K562 (cell line): ENCODE data around the gene AKAP13. TPM values are rescaled to one million over a fixed set of nuclear protein-coding genes. Genes with fewer than 3 reads are reported as not detected.

Experiments
- ATAC-seq: fragments of 200-7000 bp; cut with Tn5 transposase; 3 replicates; pipeline ENCODE4 v1.9.1; 2020; ENCODE audit warnings: moderate library complexity
- BruUV-seq: library from RNA; stranded (reverse); fragments of 400-500 nt; replicated peaks from 2 replicates; lab custom pipeline; 2021; lab: Mats Ljungman, UMichigan
- CTCF ChIA-PET: fragments of 300-600 bp; formaldehyde crosslinking; extraction: SDS; loops from one replicate; lab custom pipeline; 2021; ENCODE audit warnings: low intra/inter-chr PET ratio; lab: Yijun Ruan, JAX
- POLR2A ChIA-PET: fragments of 300-600, 350-650 bp; sonication (Branson Sonifier 250); formaldehyde crosslinking; extraction: SDS; loops from one replicate; lab custom pipeline; 2021; ENCODE audit warnings: antibody characterized with exemption, inconsistent platforms; lab: Yijun Ruan, JAX
- DNase-seq, 4 experiments: peaks; one replicate each; pipeline versions ENCODE4 v3.0.0 to v3.0.0-alpha.2; 2011 to 2018; ENCODE audit warnings: low spot score in 3 of 4, mixed read lengths in 3 of 4; ENCODE audit errors: extremely low read depth in 1 of 4
- FAIRE-seq: peaks from 2 replicates; lab custom pipeline; 2011; peaks lifted over from hg19 to GRCh38; lab: Jason Lieb, UNC
- H2AFZ ChIP-seq: 2 replicates; pipeline ENCODE4 v1.6.0; 2011; ENCODE audit warnings: low read depth, low read length, control low read depth, inconsistent platforms
- H3K27ac ChIP-seq: fragments of 200-600 bp; 3 replicates; pipeline ENCODE4 v1.8.0; 2011; ENCODE audit warnings: low read depth, mild to moderate bottlenecking, control low read depth, inconsistent platforms, low read length, moderate library complexity, mixed read lengths; ENCODE audit errors: extremely low read depth
- H3K27me3 ChIP-seq, 2 experiments: fragments of 300-600 bp in 1 of 2; 2 replicates in 1 of 2; 3 replicates in 1 of 2; pipeline versions ENCODE4 v1.6.0 to v1.8.0; 2011; ENCODE audit warnings: inconsistent platforms in 2 of 2, low read length in 2 of 2, mild to moderate bottlenecking in 1 of 2, mixed read lengths in 1 of 2, moderate library complexity in 1 of 2; ENCODE audit not compliant: control insufficient read depth in 2 of 2, insufficient read depth in 2 of 2
- H3K36me3 ChIP-seq: fragments of 300-600 bp; 3 replicates; pipeline ENCODE4 v1.8.0; 2011; ENCODE audit warnings: mild to moderate bottlenecking, low read length, inconsistent platforms; ENCODE audit not compliant: control insufficient read depth, insufficient read depth
- H3K4me1 ChIP-seq, 2 experiments: fragments of 200-600 bp in 1 of 2; replicated peaks in 1 of 2; 2 replicates in 1 of 2; 3 replicates in 1 of 2; pipeline versions ENCODE4 v1.5.1 to v1.8.0; 2011; ENCODE audit warnings: inconsistent platforms in 2 of 2, low read length in 2 of 2, mild to moderate bottlenecking in 1 of 2, mixed read lengths in 1 of 2, moderate library complexity in 1 of 2; ENCODE audit not compliant: control insufficient read depth in 2 of 2, insufficient read depth in 2 of 2
- H3K4me2 ChIP-seq: 2 replicates; pipeline ENCODE4 v1.6.1; 2011; ENCODE audit warnings: low read length, control low read depth, inconsistent platforms, mixed read lengths; ENCODE audit not compliant: insufficient read depth
- H3K4me3 ChIP-seq: fragments of 200-600 bp; sonication (generic), shearing (Covaris generic); 2 replicates; pipeline ENCODE4 v1.5.1; 2016; ENCODE audit warnings: control low read depth, inconsistent platforms
- H3K79me2 ChIP-seq: fragments of 200-600 bp; 3 replicates; pipeline ENCODE4 v1.8.0; 2011; ENCODE audit warnings: low read length, inconsistent platforms; ENCODE audit not compliant: control insufficient read depth, insufficient read depth
- H3K9ac ChIP-seq, 2 experiments: 2 replicates each; pipeline versions ENCODE4 v1.6.0 to v1.6.1; 2011; ENCODE audit warnings: low read depth in 2 of 2, low read length in 2 of 2, control low read depth in 1 of 2, inconsistent platforms in 1 of 2, mild to moderate bottlenecking in 1 of 2, mixed read lengths in 1 of 2; ENCODE audit not compliant: insufficient read depth in 1 of 2
- H3K9me1 ChIP-seq: one replicate; pipeline ENCODE4 v1.6.0; 2011; ENCODE audit warnings: inconsistent platforms, mild to moderate bottlenecking, low read length, moderate library complexity; ENCODE audit not compliant: control insufficient read depth, insufficient read depth
- H3K9me3 ChIP-seq: replicated peaks from 2 replicates; pipeline ENCODE4 v1.5.1; 2011; ENCODE audit warnings: low read depth, low read length, inconsistent platforms; ENCODE audit not compliant: control insufficient read depth, insufficient read depth
- H4K20me1 ChIP-seq: replicated peaks from 2 replicates; pipeline ENCODE4 v1.6.1; 2011; ENCODE audit warnings: low read length, inconsistent platforms, mixed read lengths; ENCODE audit not compliant: control insufficient read depth, insufficient read depth
- ARID1B ChIP-seq: fragments of 450-650 bp; IDR thresholded peaks from 2 replicates; pipeline ENCODE4 v1.6.1; 2016; ENCODE audit warnings: antibody characterized with exemption, mild to moderate bottlenecking, inconsistent platforms
- COPS2 ChIP-seq: fragments of 450-650 bp; conservative IDR thresholded peaks from 2 replicates; pipeline ENCODE4 v1.6.1; 2016; ENCODE audit warnings: mild to moderate bottlenecking, moderate library complexity
- FUS ChIP-seq: fragments of 200-400 bp; formaldehyde crosslinking; optimal IDR thresholded peaks from 2 replicates; pipeline ENCODE3; 2017; ENCODE audit warnings: low read depth, low read length
- HDAC3 ChIP-seq: fragments of 450-650 bp; IDR thresholded peaks from 2 replicates; pipeline ENCODE4 v1.6.1; 2018; ENCODE audit warnings: borderline replicate concordance, mild to moderate bottlenecking, moderate library complexity; ENCODE audit not compliant: partially characterized antibody
- TAF9B ChIP-seq: fragments of 450-650 bp; IDR thresholded peaks from 2 replicates; pipeline ENCODE4 v1.6.1; 2018; ENCODE audit warnings: mild to moderate bottlenecking; ENCODE audit not compliant: partially characterized antibody
- ZSCAN29 ChIP-seq: fragments of 450-650 bp; IDR thresholded peaks from 2 replicates; pipeline ENCODE4 v1.6.1; 2017
- WGBS: fragments of 100-300 bp; shearing (Covaris generic); methylation state at CpG from one replicate; pipeline ENCODE4 v1.1.6; 2016; ENCODE audit warnings: low coverage, mixed read lengths; ENCODE audit not compliant: insufficient coverage; ENCODE audit errors: missing lambda C conversion rate; 5-methylcytosine and 5-hydroxymethylcytosine counted together
- in situ Hi-C: fragments of 300-500 bp; cut with MboI; formaldehyde crosslinking; loops from 4 replicates; pipeline ENCODE4 v1.15.0; 2018; ENCODE audit warnings: inconsistent platforms, mixed read lengths
- intact Hi-C: fragments of 100-400 bp; cut with micrococcal nuclease; formaldehyde crosslinking; loops from 2 replicates; pipeline ENCODE4 v1.14.2; 2022
- polyA plus RNA-seq, 8 experiments: library from polyadenylated mRNA; depleted of rRNA in 4 of 8; stranded (reverse) in 5 of 8; unstranded in 3 of 8; fragments of >200 nt; fragmentation: Nextera tagmentation in 2 of 8; fragmentation: Illumina TruSeq in 1 of 8; extraction: Ambion mirVana in 2 of 8; extraction: Trizol in 1 of 8; gene quantifications; 2 replicates each; pipeline versions ENCODE4 v1.2.1 to v1.2.3, GENCODE V29; 2011 to 2014; ENCODE audit warnings: inconsistent platforms in 1 of 8, missing spikeins in 1 of 8
- total RNA-seq, 7 experiments: library from RNA; depleted of rRNA in 6 of 7; stranded (reverse); fragments of >200 nt in 6 of 7; fragmentation: Illumina TruSeq in 2 of 7; extraction: Trizol in 2 of 7; gene quantifications; 2 replicates each; pipeline versions ENCODE4 v1.2.1 to v1.2.3, GENCODE V29; 2011 to 2021; ENCODE audit warnings: low replicate concordance in 1 of 7
- TF ChIP-seq, protein P1 (sequence below): fragments of 450-650 bp; IDR thresholded peaks from 2 replicates; pipeline ENCODE4 v1.6.1; 2018; ENCODE audit warnings: mild to moderate bottlenecking, low read depth; ENCODE audit not compliant: partially characterized antibody
- TF ChIP-seq, protein P2 (sequence below), 3 experiments: fragments of 200-800 bp in 1 of 3; fragments of 250-450 bp in 1 of 3; fragments of 450-650 bp in 1 of 3; sonication (Bioruptor Pico) in 1 of 3; sonication (Bioruptor generic) in 1 of 3; formaldehyde crosslinking in 1 of 3; IDR thresholded peaks; 2 replicates each; pipeline versions ENCODE4 v1.6.1 to v1.8.0; 2016 to 2022; ENCODE audit warnings: mild to moderate bottlenecking in 2 of 3, missing genetic modification characterization in 2 of 3, missing compliant biosample characterization in 1 of 3, moderate library complexity in 1 of 3

AKAP13 gene
- total and polyA plus RNA-seq, 9 of the 15 experiments (the other 6 are each of a cell fraction or from before 2014, with no cell fraction given) = 0.03 to 1.7 (median 0.42) TPM

DNA sequence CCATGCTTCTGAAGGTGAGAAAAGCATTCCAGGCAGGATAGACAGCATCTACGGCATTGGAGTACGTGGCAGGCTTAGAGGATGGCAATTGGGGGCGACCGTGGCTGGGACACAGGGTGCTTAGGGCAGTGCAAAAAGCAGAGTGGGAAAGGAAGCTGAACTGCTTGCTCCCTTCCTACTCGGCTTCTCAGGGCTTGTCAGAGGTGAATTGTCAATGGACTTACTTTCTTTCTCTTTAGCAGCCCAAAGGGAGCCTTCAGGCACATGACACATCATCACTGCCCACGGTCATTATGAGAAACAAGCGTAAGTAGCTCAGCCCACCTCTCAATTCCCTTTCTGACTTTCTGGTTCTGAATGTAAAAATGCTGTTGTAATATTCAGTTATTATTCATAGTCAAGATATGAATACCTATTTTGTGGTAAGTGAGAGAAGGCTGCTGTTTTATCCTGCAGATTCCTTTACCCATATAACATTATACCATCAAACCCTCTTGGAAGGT is 330.0 kb downstream of the AKAP13 start:
- no peaks in the 10 kb centered on the region for H3K27me3 ChIP-seq
- H4K20me1 ChIP-seq = no peaks in the 10 kb centered on the region
- no peaks in the 10 kb centered on the region for H3K9me3 ChIP-seq
- H2AFZ ChIP-seq = no peak overlapping the region
- no peak overlapping the region for H3K4me2 ChIP-seq
- no TSS peak for BruUV-seq
- intact Hi-C loops (no loop called here), in situ Hi-C loops (no loop called here)
- ATAC-seq = no peak
- ChIA-PET POLR2A (interaction anchor here (0.7 to 1.0 kb wide), 2 partner anchors 8 to 201 kb away, joined by 3 read pairs; no protein-coding TSS in a partner anchor), CTCF (no interaction called here)
- H3K4me1 ChIP-seq = no peaks in the 10 kb centered on the region; a peak in 1 of 5 replicates
- 0% methylated on average over 7 of the region's 7 CpGs for WGBS
- H3K36me3 ChIP-seq = no peaks in the 10 kb centered on the region
- no peak overlapping the region for H3K27ac ChIP-seq
- no peak overlapping the region for H3K9ac ChIP-seq
- no peak for DNase-seq
- no peaks in the 10 kb centered on the region for H3K9me1 ChIP-seq
- no peak overlapping the region for H3K4me3 ChIP-seq
- H3K79me2 ChIP-seq = no peaks in the 10 kb centered on the region
- FAIRE-seq = no peak
- TF ChIP-seq HDAC3 = no peak
- no peak for TF ChIP-seq COPS2
- TF ChIP-seq FUS = no peak
- no peak for TF ChIP-seq TAF9B
- no peak for TF ChIP-seq ZSCAN29
- TF ChIP-seq, protein P1, sequence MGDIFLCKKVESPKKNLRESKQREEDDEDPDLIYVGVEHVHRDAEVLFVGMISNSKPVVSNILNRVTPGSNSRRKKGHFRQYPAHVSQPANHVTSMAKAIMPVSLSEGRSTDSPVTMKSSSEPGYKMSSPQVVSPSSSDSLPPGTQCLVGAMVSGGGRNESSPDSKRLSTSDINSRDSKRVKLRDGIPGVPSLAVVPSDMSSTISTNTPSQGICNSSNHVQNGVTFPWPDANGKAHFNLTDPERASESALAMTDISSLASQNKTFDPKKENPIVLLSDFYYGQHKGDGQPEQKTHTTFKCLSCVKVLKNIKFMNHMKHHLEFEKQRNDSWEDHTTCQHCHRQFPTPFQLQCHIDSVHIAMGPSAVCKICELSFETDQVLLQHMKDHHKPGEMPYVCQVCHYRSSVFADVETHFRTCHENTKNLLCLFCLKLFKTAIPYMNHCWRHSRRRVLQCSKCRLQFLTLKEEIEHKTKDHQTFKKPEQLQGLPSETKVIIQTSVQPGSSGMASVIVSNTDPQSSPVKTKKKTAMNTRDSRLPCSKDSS = no peak
- TF ChIP-seq ARID1B = no peak
- TF ChIP-seq, protein P2, sequence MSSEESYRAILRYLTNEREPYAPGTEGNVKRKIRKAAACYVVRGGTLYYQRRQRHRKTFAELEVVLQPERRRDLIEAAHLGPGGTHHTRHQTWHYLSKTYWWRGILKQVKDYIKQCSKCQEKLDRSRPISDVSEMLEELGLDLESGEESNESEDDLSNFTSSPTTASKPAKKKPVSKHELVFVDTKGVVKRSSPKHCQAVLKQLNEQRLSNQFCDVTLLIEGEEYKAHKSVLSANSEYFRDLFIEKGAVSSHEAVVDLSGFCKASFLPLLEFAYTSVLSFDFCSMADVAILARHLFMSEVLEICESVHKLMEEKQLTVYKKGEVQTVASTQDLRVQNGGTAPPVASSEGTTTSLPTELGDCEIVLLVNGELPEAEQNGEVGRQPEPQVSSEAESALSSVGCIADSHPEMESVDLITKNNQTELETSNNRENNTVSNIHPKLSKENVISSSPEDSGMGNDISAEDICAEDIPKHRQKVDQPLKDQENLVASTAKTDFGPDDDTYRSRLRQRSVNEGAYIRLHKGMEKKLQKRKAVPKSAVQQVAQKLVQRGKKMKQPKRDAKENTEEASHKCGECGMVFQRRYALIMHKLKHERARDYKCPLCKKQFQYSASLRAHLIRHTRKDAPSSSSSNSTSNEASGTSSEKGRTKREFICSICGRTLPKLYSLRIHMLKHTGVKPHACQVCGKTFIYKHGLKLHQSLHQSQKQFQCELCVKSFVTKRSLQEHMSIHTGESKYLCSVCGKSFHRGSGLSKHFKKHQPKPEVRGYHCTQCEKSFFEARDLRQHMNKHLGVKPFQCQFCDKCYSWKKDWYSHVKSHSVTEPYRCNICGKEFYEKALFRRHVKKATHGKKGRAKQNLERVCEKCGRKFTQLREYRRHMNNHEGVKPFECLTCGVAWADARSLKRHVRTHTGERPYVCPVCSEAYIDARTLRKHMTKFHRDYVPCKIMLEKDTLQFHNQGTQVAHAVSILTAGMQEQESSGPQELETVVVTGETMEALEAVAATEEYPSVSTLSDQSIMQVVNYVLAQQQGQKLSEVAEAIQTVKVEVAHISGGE (CRISPR knock-in tag; IDR thresholded peaks at IDR 0.05) = no peak
